ENCODE results near the gene CFAP299. TPM values are rescaled to one million over a fixed set of nuclear protein-coding genes. Genes with fewer than 3 reads are reported as not detected.

Gene CFAP299
- total RNA-seq, 1 donor from 2014 or later: not detected

DNA sequence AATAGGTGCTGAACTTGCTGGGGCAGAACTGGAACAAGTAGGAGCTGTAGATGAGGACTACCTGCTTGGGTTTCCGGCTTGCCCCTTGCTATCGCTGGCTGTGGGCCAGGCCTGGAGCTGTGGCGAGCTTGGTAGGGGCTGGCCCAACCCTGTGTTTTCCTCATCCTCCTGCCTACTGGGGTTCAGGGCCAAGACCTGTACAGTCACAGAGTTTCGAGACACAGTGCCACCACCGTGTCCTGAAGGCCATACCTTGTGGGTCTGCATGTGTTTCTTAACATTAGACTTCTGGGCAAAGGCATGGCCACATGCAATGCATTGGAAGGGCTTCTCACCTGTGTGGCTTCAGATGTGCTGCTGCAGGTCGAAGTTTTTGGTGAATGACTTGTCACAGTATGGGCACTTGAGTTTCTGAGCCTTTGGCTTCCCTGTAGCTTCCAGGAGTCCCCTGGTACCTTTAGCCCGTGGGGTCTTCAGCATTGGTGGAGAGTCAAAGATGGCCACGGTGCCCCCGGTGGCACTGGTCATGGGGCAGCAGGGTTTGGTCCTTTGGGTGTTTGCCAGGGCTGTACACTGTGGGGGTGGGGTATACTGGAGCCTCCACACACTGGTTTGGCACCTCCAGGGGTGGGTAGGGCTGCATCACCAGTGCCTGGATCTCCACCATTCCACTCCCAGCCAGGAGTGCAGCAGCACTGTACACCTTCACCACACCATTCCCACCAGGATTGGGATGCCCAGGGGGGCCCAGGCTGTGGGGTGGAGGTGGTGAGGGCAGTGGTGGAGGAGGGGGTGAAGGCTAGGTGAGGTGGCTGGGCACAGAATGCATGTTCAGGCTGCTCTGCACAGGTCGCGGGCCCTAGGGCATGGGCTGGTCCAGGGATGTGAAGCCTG is 52.1 kb downstream of the CFAP299 start:
- TF ChIP-seq, protein P1, sequence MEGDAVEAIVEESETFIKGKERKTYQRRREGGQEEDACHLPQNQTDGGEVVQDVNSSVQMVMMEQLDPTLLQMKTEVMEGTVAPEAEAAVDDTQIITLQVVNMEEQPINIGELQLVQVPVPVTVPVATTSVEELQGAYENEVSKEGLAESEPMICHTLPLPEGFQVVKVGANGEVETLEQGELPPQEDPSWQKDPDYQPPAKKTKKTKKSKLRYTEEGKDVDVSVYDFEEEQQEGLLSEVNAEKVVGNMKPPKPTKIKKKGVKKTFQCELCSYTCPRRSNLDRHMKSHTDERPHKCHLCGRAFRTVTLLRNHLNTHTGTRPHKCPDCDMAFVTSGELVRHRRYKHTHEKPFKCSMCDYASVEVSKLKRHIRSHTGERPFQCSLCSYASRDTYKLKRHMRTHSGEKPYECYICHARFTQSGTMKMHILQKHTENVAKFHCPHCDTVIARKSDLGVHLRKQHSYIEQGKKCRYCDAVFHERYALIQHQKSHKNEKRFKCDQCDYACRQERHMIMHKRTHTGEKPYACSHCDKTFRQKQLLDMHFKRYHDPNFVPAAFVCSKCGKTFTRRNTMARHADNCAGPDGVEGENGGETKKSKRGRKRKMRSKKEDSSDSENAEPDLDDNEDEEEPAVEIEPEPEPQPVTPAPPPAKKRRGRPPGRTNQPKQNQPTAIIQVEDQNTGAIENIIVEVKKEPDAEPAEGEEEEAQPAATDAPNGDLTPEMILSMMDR (IDR thresholded peaks at IDR 0.05): no peak
- no peaks in the 10 kb centered on the region for H3K9me3 Mint-ChIP-seq (ENCODE audit: unreplicated experiment)
- H3K4me3 Mint-ChIP-seq (ENCODE audit: unreplicated experiment): no peak overlapping the region
- DNase-seq (ENCODE audit: extremely low spot score, unreplicated experiment): no peak
- no peaks in the 10 kb centered on the region for H3K36me3 Mint-ChIP-seq (ENCODE audit: unreplicated experiment)
- no peak overlapping the region for H3K27ac Mint-ChIP-seq (ENCODE audit: unreplicated experiment)
- H3K27me3 Mint-ChIP-seq (ENCODE audit: unreplicated experiment): peaks cover 8% of the 10 kb centered on the region
- H3K4me1 Mint-ChIP-seq (ENCODE audit: unreplicated experiment): no peaks in the 10 kb centered on the region

DNA sequence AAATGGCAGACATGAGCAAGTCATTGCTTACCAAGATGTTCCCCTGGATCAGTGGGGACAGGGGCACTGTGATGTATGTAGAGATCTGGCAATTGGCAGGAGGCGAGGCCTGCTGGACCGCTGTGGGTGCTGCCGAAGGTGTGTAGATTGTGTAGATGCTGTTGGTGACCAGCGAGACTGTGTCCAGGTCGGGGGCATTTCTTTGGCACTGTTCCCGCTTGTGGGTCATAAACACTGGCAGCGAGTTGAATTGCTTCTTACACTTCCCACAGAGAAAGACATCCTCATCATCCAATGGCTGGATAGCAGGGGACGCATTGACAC is 52.7 kb downstream of the CFAP299 start:
- H3K9me3 Mint-ChIP-seq (ENCODE audit: unreplicated experiment): no peaks in the 10 kb centered on the region
- no peak overlapping the region for H3K4me3 Mint-ChIP-seq (ENCODE audit: unreplicated experiment)
- H3K27me3 Mint-ChIP-seq (ENCODE audit: unreplicated experiment): peaks cover 4% of the 10 kb centered on the region
- H3K4me1 Mint-ChIP-seq (ENCODE audit: unreplicated experiment): no peaks in the 10 kb centered on the region
- no peaks in the 10 kb centered on the region for H3K36me3 Mint-ChIP-seq (ENCODE audit: unreplicated experiment)
- no peak overlapping the region for H3K27ac Mint-ChIP-seq (ENCODE audit: unreplicated experiment)
- TF ChIP-seq, protein P1 (IDR thresholded peaks at IDR 0.05): no peak
- DNase-seq (ENCODE audit: extremely low spot score, unreplicated experiment): no peak

DNA sequence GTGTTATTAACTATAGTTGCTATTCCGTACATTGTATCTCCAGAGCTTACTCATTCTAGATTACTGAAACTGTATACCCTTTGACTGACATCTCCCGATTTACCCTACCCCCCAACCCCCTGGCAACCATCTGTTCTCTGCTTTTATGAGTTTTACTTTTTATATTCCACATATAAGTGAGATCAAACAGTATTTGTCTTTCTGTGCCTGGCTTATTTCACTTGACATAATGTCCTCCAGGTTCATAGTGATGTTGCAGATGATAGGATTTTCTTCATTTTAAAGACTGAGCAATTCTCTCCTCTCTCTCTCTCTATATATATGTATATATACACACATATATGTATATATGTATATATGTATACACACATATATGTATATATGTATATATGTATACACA is 54.6 kb downstream of the CFAP299 start:
- Mint-ChIP-seq H3K9me3 (ENCODE audit: unreplicated experiment) (no peaks in the 10 kb centered on the region), H3K36me3 (ENCODE audit: unreplicated experiment) (no peaks in the 10 kb centered on the region), H3K4me3 (ENCODE audit: unreplicated experiment) (no peak overlapping the region), H3K4me1 (ENCODE audit: unreplicated experiment) (no peaks in the 10 kb centered on the region), H3K27me3 (ENCODE audit: unreplicated experiment) (peaks cover 2% of the 10 kb centered on the region), H3K27ac (ENCODE audit: unreplicated experiment) (no peak overlapping the region)
- DNase-seq (ENCODE audit: extremely low spot score, unreplicated experiment): no peak
- TF ChIP-seq, protein P1 (IDR thresholded peaks at IDR 0.05): no peak

DNA sequence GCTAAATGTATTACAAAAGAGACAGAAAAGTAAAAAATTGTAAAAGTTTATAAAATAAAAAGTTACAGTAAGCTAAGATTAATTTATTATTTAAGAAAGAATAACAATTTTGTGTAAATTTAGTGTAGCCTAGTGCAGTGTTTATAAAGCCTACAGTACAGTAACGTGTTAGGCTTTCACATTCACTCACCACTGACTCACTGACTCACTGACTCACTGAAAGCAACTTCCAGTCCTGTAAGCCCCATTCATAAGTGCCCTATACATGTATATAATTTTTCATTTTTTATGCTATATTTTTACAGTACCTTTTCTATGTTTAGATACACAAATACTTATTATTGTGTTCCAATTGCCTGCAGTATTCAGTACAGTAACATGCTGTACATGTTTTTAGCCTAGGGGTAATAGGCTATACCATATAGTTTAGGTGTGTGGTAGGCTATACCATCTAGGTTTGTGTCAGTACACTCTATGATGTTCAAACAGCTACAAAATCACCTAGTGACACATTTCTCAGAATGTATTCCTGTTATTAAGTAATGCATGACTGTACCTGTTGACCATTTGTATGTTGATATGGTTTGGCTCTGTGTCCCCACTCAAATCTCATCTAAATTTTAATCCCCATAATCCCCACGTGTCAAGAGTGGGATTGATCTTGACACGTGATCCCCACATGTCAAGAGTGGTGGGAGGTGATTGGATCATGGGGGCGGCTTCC is 57.9 kb downstream of the CFAP299 start:
- Mint-ChIP-seq H3K4me1 (ENCODE audit: unreplicated experiment) (no peaks in the 10 kb centered on the region), H3K36me3 (ENCODE audit: unreplicated experiment) (no peaks in the 10 kb centered on the region), H3K4me3 (ENCODE audit: unreplicated experiment) (no peak overlapping the region), H3K27me3 (ENCODE audit: unreplicated experiment) (peaks cover 9% of the 10 kb centered on the region), H3K27ac (ENCODE audit: unreplicated experiment) (no peak overlapping the region), H3K9me3 (ENCODE audit: unreplicated experiment) (no peaks in the 10 kb centered on the region)
- TF ChIP-seq, protein P1 (IDR thresholded peaks at IDR 0.05): no peak
- DNase-seq (ENCODE audit: extremely low spot score, unreplicated experiment): no peak

DNA sequence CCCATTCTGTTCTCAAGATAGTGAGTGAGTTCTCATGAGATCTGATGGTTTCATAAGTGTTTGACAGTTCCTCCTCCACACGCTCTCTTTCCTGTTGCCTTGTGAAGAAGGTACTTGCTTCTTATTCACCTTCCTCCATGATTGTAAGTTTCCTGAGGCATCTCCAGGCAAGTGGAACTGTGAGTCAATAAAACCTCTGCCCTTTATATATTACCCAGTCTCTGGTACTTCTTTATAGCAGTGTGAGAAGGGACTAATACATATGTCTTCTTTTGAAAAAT is 58.4 kb downstream of the CFAP299 start:
- no peaks in the 10 kb centered on the region for H3K4me1 Mint-ChIP-seq (ENCODE audit: unreplicated experiment)
- H3K36me3 Mint-ChIP-seq (ENCODE audit: unreplicated experiment): no peaks in the 10 kb centered on the region
- TF ChIP-seq, protein P1 (IDR thresholded peaks at IDR 0.05): no peak
- no peak for DNase-seq (ENCODE audit: extremely low spot score, unreplicated experiment)
- peaks cover 9% of the 10 kb centered on the region for H3K27me3 Mint-ChIP-seq (ENCODE audit: unreplicated experiment)
- H3K4me3 Mint-ChIP-seq (ENCODE audit: unreplicated experiment): no peak overlapping the region
- no peaks in the 10 kb centered on the region for H3K9me3 Mint-ChIP-seq (ENCODE audit: unreplicated experiment)
- H3K27ac Mint-ChIP-seq (ENCODE audit: unreplicated experiment): no peak overlapping the region
